ENCODE data around the gene GUCY1B1.

GRCh38 chr4:155853189-155853588 lies 94.4 kb downstream of the GUCY1B1 start:
- TF ChIP-seq POLR2A (IDR thresholded peaks at IDR 0.05): no peak
- TF ChIP-seq, protein P1, sequence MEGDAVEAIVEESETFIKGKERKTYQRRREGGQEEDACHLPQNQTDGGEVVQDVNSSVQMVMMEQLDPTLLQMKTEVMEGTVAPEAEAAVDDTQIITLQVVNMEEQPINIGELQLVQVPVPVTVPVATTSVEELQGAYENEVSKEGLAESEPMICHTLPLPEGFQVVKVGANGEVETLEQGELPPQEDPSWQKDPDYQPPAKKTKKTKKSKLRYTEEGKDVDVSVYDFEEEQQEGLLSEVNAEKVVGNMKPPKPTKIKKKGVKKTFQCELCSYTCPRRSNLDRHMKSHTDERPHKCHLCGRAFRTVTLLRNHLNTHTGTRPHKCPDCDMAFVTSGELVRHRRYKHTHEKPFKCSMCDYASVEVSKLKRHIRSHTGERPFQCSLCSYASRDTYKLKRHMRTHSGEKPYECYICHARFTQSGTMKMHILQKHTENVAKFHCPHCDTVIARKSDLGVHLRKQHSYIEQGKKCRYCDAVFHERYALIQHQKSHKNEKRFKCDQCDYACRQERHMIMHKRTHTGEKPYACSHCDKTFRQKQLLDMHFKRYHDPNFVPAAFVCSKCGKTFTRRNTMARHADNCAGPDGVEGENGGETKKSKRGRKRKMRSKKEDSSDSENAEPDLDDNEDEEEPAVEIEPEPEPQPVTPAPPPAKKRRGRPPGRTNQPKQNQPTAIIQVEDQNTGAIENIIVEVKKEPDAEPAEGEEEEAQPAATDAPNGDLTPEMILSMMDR (IDR thresholded peaks at IDR 0.05 in 4 of 5, conservative IDR thresholded peaks at IDR 0.05 in 1 of 5): no peak

Data from gastrocnemius medialis (tissue), 4 donors.